Parathyroid adenoma (tissue), 2 donors: ENCODE results near the gene KHNYN.
"Not testable (repeated sequence)": the region's sequence is repeated elsewhere in the genome, so short reads cannot be mapped to it uniquely, and the experiment has no call there.

Source experiments
- H2AFZ ChIP-seq: fragments of 300-600 bp; sonication (generic); one replicate; pipeline ENCODE4 v1.7.0; 2017; ENCODE audit warnings: antibody characterized with exemption, mild to moderate bottlenecking
- H3K27ac ChIP-seq: fragments of 300-600 bp; sonication (generic); one replicate; pipeline ENCODE4 v1.7.0; 2017
- H3K27me3 ChIP-seq: fragments of 300-600 bp; sonication (generic); one replicate; pipeline ENCODE4 v1.7.0; 2017; ENCODE audit warnings: low read length; ENCODE audit not compliant: control insufficient read depth, insufficient read depth
- H3K36me3 ChIP-seq: fragments of 300-600 bp; sonication (generic); one replicate; pipeline ENCODE4 v1.7.0; 2017; ENCODE audit warnings: low read length; ENCODE audit not compliant: control insufficient read depth, insufficient read depth
- H3K4me1 ChIP-seq: fragments of 300-600 bp; sonication (generic); one replicate; pipeline ENCODE4 v1.7.0; 2017; ENCODE audit warnings: control low read depth
- H3K4me2 ChIP-seq: fragments of 300-600 bp; sonication (generic); one replicate; pipeline ENCODE4 v1.7.0; 2017; ENCODE audit warnings: low read length
- H3K4me3 ChIP-seq: fragments of 300-600 bp; sonication (generic); one replicate; pipeline ENCODE4 v1.7.0; 2017; ENCODE audit warnings: low read depth, low read length
- H3K79me2 ChIP-seq: fragments of 300-600 bp; sonication (generic); one replicate; pipeline ENCODE4 v1.7.0; 2017; ENCODE audit warnings: control low read depth
- H3K9ac ChIP-seq: fragments of 300-600 bp; sonication (generic); one replicate; pipeline ENCODE4 v1.7.0; 2017; ENCODE audit warnings: mild to moderate bottlenecking
- H3K9me3 ChIP-seq: fragments of 300-600 bp; sonication (generic); one replicate; pipeline ENCODE4 v1.7.0; 2017; ENCODE audit warnings: low read length; ENCODE audit not compliant: control insufficient read depth
- TF ChIP-seq, protein P1 (sequence below): fragments of 300-600 bp; sonication (generic); IDR thresholded peaks from one replicate; pipeline ENCODE4 v1.7.0; 2017; ENCODE audit warnings: antibody characterized with exemption, mild to moderate bottlenecking
- donor health status: primary hyperparathyroidism.

KHNYN gene

DNA sequence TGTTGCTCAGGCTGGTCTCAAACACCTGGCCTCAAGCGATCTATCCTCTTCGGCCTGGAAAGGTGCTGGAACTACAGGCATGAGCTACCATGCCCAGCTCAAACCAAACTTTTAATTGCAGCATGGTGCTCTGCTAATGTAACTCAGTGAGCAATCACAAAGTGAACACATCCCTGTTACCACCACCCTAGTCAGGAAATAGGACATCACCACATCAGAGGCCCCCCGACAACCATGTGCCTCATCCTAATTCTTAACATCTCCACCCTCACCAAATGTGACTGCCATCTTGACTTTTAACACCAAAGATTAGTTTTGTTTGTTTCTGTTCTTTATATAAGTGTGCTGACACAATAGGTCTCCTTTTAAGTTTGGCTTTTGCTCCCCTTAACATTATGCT, 35.6 kb downstream of the KHNYN start:
- Histone ChIP-seq H2AFZ (no peak overlapping the region), H3K4me1 (no peaks in the 10 kb centered on the region), H3K27me3 (no peaks in the 10 kb centered on the region), H3K27ac (no peak overlapping the region), H3K79me2 (no peaks in the 10 kb centered on the region), H3K9me3 (no peaks in the 10 kb centered on the region), H3K4me3 (no peak overlapping the region), H3K4me2 (no peak overlapping the region), H3K9ac (no peak overlapping the region), H3K36me3 (no peaks in the 10 kb centered on the region)
- TF ChIP-seq, protein P1, sequence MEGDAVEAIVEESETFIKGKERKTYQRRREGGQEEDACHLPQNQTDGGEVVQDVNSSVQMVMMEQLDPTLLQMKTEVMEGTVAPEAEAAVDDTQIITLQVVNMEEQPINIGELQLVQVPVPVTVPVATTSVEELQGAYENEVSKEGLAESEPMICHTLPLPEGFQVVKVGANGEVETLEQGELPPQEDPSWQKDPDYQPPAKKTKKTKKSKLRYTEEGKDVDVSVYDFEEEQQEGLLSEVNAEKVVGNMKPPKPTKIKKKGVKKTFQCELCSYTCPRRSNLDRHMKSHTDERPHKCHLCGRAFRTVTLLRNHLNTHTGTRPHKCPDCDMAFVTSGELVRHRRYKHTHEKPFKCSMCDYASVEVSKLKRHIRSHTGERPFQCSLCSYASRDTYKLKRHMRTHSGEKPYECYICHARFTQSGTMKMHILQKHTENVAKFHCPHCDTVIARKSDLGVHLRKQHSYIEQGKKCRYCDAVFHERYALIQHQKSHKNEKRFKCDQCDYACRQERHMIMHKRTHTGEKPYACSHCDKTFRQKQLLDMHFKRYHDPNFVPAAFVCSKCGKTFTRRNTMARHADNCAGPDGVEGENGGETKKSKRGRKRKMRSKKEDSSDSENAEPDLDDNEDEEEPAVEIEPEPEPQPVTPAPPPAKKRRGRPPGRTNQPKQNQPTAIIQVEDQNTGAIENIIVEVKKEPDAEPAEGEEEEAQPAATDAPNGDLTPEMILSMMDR = no peak

DNA sequence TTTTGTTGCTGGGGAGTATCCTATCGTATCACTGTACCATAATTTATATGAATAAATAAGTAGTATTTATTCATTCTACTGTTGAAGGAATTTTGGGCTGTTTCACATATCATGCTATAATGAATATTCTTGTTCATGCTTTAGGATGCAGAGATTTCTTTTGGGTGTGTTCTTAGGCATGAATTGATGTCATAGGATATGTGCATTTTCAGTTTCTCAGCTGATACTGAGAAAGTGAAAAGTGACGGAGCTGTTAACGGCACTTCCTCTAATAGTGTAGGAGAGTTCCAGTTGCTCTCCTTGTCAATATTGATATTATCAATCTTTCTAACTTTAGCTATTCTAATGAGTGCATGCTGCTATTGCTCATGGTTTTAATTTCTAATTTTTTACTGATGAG, 36.1 kb downstream of the KHNYN start:
- H3K4me1 ChIP-seq = no peaks in the 10 kb centered on the region
- H3K4me2 ChIP-seq = no peak overlapping the region
- TF ChIP-seq, protein P1 = no peak

DNA sequence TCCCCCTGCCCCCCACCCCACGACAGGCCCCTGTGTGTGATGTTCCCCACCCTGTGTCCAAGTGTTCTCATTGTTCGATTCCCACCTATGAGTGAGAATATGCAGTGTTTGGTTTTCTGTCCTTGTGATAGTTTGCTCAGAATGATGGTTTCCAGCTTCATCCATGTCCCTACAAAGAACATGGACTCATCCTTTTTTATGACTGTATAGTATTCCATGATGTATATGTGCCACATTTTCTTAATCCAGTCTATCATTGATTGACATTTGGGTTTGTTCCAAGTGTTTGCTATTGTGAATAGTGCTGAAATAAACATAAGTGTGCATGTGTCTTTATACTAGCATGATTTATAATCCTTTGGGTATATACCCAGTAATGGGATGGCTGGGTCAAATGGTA, 40.7 kb downstream of the KHNYN start:
- H3K27ac ChIP-seq, H3K79me2 ChIP-seq, H3K9ac ChIP-seq, H3K9me3 ChIP-seq, H3K4me2 ChIP-seq, H3K4me3 ChIP-seq, H3K27me3 ChIP-seq, H3K4me1 ChIP-seq, H2AFZ ChIP-seq, H3K36me3 ChIP-seq: not testable (repeated sequence)

More for the DNA sequence above, 36.1 kb downstream of the KHNYN start:
- no peaks in the 10 kb centered on the region for H3K9me3 ChIP-seq
- no peak overlapping the region for H3K9ac ChIP-seq
- H3K27ac ChIP-seq = no peak overlapping the region
- H3K79me2 ChIP-seq = no peaks in the 10 kb centered on the region
- H3K27me3 ChIP-seq = no peaks in the 10 kb centered on the region
- H2AFZ ChIP-seq = no peak overlapping the region
- no peaks in the 10 kb centered on the region for H3K36me3 ChIP-seq
- no peak overlapping the region for H3K4me3 ChIP-seq

DNA sequence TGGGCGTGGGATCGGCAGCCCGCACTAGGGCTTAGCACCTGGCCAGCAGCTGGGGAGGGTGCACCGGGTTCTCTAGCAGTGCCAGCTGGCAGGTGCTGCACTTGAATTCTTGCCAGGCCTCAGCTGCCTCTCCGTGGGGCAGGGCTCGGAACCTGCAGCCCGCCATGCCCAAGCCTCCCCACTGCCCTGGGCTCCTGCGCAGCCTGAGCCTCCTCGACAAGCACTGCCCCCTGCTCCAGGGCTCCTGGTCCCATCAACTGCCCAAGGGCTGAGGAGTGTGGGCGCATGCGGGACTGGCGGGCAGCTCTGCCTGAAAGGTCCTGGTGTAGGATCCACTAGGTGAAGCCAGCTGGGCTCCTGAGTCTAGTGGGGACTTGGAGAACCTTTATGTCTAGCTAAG, 43.5 kb downstream of the KHNYN start:
- Histone ChIP-seq H3K36me3 (no peaks in the 10 kb centered on the region), H3K4me2 (no peak overlapping the region), H3K27me3 (no peaks in the 10 kb centered on the region), H3K4me3 (no peak overlapping the region), H3K9ac (no peak overlapping the region), H3K9me3 (no peaks in the 10 kb centered on the region), H3K4me1 (no peaks in the 10 kb centered on the region), H3K27ac (no peak overlapping the region), H3K79me2 (no peaks in the 10 kb centered on the region), H2AFZ (no peak overlapping the region)
- TF ChIP-seq, protein P1 = no peak

DNA sequence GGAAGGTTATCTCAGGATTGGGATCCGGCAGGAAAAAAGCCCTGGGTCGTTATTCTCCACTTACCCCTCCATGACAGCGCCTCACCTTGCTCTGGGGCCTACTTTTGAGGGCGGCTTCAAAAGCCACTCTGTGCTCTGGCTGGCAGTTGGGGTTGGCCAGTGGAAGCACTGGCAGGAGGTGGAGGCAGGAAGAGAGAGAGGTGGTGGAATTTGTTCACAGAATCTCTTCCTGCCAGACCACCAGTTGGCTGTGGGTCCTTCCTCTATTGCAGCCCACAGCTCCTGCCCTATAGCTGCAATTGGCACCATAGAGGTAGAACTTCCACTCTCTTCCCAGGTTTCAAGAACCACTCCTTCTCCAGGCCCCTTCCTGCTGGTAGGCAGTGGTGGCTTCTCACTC, 45.5 kb downstream of the KHNYN start:
- H3K4me2 ChIP-seq = no peak overlapping the region
- no peak overlapping the region for H3K9ac ChIP-seq
- no peaks in the 10 kb centered on the region for H3K9me3 ChIP-seq
- H3K79me2 ChIP-seq = no peaks in the 10 kb centered on the region
- H3K4me3 ChIP-seq = no peak overlapping the region
- no peaks in the 10 kb centered on the region for H3K36me3 ChIP-seq
- TF ChIP-seq, protein P1 = no peak
- H3K4me1 ChIP-seq = no peaks in the 10 kb centered on the region
- no peak overlapping the region for H2AFZ ChIP-seq
- H3K27ac ChIP-seq = no peak overlapping the region
- no peaks in the 10 kb centered on the region for H3K27me3 ChIP-seq

DNA sequence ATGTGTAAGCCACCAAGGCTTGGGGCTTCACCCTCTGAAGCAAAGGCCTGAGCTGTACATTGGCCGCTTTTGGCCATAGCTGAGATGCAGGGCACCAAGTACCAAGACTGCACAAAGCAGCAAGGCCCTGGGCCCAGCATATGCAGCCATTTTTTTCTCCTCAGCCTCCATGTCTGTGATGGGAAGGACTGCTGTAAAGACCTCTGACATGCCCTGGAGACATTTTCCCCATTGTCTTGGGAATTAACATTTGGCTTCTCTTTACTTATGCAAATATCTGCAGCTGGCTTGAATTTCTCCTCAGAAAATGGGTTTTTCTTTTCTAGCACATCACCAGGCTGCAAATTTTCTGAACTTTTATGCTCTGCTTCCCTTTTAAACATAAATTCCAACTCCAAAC, 50.2 kb downstream of the KHNYN start:
- not testable (repeated sequence) for H3K4me1 ChIP-seq, H3K27ac ChIP-seq, H3K4me3 ChIP-seq, H2AFZ ChIP-seq, H3K9ac ChIP-seq, H3K9me3 ChIP-seq, H3K79me2 ChIP-seq, H3K36me3 ChIP-seq, H3K27me3 ChIP-seq, H3K4me2 ChIP-seq
